GM21528 (cell line): ENCODE measurements around the gene FOXC2.

Experiments
- ATAC-seq: cut with Tn5 transposase; IDR thresholded peaks from one replicate; pipeline ENCODE4 v1.9.1; 2021; ENCODE audit warnings: mild to moderate bottlenecking, moderate library complexity; ENCODE audit not compliant: unreplicated experiment, low FRiP score

FOXC2 gene

DNA sequence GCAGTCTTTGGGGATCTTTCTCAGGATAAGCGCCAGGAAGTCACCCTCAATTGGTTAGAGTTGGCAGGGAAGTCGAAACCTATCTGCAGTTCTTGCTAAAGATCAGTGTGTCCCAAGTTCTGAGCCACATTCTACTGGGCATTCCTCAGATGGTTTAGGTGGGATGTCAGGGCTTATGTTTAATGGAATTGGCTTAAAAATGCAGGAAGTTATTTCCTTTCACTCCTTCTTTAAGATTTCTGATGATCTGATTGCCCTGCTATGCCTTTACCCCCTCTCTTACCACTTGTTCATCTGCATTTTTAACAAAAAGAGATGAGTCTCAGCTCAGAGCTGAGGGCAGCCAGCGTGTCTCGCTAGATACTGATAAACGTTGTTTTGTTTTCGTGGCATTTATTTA is 42.5 kb downstream of the FOXC2 start:
- ATAC-seq: no peak

DNA sequence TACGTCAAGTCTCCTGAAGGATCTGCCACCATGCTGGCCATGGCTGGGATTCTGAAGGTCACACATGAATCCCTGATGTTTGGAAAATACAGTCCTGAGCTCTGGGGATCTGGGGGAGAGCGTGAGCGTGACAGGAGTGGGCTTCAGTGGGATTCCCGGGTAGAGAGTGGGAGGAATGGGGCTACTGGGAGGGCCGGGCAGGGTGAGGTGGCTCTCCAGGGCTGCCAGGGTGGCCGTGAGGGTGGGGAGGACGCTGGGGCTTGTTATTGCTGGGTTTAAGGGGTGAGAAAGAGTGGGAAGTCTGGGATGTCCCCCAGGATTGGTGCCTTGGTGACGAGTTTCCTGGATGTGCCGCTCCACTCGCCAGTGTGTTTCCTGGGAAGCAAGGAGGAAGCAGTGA is 43.0 kb downstream of the FOXC2 start:
- ATAC-seq: no peak

DNA sequence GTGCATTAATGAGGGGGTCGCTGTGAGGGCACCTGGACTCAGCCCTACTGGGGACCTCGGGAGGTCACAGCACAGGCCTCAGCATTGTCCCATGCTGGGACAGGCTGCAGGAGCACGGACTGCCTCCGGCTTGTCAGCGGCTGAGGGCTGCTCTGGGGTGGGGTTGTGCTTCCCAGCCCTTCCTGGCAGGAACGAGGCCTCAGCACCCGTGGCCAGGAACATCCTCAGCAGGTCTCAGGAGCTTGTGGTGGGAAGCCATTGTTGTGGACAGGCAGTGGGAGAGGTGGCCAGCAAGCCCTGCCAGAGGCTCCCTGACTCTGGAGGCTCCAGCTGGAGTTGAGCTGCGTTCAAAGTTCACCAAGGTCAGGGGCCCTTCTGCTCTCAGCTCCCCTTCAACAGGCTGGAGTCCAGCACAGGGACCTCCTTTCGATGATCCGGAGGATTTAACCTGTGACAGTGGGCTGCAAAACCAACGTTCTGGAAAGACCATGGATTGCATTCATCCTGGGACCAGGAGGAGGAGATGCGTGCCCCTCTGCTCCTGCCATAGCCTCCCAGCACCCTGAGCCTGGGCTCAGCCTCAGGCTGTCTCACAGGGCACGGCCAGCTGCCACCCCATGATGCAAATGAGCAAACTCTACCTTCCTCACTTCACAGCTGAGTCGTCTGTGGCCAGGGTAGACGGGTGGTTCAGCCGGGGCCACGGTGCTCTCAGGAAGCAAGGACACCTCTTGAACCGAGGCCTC is 44.3 kb downstream of the FOXC2 start:
- ATAC-seq: no peak

DNA sequence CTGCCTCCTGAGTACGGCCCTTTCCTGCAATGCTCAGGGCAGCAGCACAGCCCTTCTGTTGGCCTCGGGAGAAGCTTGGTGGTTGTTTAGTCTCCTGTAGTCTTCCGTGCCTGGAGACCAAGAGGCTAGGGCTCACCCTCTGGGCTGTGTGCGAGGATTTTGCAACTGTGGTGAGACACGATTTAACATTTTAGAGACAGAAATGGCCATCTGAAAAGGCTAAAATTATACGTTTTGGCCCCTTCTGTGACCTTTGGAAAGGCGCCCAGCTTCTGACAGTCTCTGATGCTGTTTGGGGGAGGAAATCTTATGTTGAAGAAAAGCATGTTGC is 44.9 kb downstream of the FOXC2 start:
- ATAC-seq: no peak

DNA sequence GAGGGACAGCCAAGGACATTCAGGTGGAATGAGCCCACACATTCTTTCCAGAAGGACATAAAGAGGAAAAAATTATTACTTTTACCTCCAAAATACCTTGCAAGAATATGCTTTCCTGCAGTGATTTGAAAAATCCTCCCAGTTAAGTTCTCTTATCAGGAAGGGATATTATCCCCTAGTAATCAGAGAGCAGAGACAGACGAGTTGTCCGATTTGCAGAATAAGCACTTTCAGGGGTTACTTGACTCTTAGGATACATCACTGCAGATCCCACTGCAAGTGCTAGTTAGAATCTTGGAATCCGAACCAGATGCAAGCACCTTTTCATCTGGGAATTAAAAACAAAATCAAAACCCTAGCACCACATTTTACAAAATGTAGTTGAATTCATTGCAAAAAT is 45.3 kb downstream of the FOXC2 start:
- no peak for ATAC-seq

DNA sequence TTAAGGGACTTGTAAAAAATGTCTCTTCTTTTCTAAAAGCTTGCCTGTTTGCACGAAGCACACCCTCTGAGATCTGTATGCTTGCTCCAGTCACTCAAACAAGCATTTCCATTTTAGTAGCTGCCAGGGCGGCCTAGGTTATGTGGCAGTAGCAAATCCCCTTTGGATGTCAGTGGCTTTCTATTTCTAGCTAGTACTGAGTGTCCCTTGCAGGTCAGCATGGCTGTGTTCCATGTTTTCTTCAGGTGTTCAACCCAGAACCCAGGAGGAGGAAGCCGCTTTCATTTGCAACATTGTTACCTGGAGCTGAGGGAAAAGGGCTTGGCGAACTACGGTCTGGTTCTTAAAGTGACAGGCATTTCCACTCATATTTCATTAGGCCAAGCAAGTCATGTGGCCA is 48.1 kb downstream of the FOXC2 start:
- ATAC-seq: no peak

DNA sequence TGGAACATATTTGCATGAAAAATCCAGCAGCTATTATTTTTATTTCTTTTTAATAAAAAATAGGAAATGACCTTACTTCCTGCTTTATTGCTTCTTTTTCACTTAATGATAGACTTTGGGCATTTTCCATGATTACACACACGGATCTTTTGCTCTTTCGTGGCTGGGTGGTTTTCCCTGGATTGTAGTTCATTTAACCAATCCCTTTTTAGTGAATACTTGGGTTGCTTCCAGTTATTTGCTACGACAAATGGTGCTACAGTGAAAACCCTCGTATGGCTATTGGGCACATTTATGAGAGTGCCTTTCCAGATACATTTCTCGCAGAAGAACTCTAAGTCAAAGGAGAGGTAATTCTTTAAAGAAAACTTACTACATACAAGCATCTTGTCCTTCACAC is 50.3 kb downstream of the FOXC2 start:
- ATAC-seq: no peak

DNA sequence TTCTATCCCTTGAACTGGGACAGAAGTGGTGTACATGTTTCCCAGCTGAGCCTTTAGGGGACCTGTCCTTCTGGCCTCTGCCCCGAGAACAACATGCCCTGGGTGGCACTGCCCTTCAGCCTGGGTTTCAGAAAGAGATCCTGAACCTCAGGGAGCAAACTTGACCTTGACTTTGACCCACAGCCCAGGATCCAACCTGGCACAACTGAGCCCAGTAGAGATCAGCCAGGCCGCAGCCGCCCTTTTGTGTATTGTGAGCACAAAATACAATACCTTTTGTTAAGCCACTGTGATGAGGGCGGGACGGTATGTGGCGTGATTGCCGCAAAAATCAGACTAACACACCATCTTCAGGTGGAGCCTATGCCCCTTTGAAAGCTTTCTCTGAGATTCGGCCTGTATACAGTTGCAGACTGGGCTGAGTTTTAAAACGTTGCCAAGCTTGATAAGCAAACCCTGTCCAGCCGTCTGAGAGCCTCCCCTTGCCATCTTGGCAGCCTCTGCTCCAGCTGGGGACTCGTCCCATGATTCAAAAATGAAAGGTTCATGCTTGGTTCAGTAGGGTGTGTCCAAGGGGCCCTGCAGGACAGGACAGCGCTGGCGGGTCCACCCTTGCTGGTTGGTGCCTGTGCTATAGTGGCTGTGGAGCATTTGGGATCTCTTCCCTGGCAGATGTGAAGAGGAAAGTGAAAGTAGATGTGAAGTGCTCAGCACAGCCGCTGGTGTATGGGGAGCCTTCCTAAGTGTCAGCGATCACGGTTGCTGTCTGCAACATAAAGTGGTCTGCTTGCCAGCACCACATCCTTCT is 52.0 kb downstream of the FOXC2 start:
- no peak for ATAC-seq
